ENCODE results near the gene ZBTB3.

- no peak for TF ChIP-seq CTCF (IDR thresholded peaks at IDR 0.05)
- no peak for TF ChIP-seq POLR2A (IDR thresholded peaks at IDR 0.05)
Measured at GRCh38 chr11:62801071-62801470, 47.1 kb upstream of the ZBTB3 start.
